ENCODE data around the gene CSHL1.
"Not testable (repeated sequence)": the region's sequence is repeated elsewhere in the genome, so short reads cannot be mapped to it uniquely, and the experiment has no call there.

CSHL1 gene

GRCh38 chr17:63881935-63882601 lies 29.0 kb downstream of the CSHL1 start, which contains the start of gene GH2:
TSS of gene GH2 (minus strand) at chr17:63881944. CDS start at chr17:63881801, 143 bp downstream.
- peak; percentile 3 for DNase-seq

- DNase-seq: not testable (repeated sequence)
Observed at GRCh38 chr17:63881337-63881736, 29.7 kb downstream of the CSHL1 start.

GRCh38 chr17:63880706-63881105 lies 30.4 kb downstream of the CSHL1 start:
- DNase-seq: no peak

- not testable (repeated sequence) for DNase-seq
Observed at GRCh38 chr17:63878413-63878812, 32.6 kb downstream of the CSHL1 start.

GRCh38 chr17:63874693-63875092 lies 36.4 kb downstream of the CSHL1 start:
- DNase-seq: not testable (repeated sequence)

GRCh38 chr17:63874061-63874626 lies 36.9 kb downstream of the CSHL1 start:
- not testable (repeated sequence) for DNase-seq

GRCh38 chr17:63873577-63873976 lies 37.5 kb downstream of the CSHL1 start, which contains the start of gene CSH2:
TSS of gene CSH2 (minus strand) at chr17:63873677. CDS start at chr17:63873614, 63 bp downstream.
- not testable (repeated sequence) for DNase-seq

- not testable (repeated sequence) for DNase-seq
Observed at GRCh38 chr17:63871646-63872365, 39.3 kb downstream of the CSHL1 start.

GRCh38 chr17:63870292-63870665 lies 40.8 kb downstream of the CSHL1 start:
- DNase-seq: not testable (repeated sequence)

- DNase-seq: not testable (repeated sequence)
Observed at GRCh38 chr17:63869491-63870291, 41.4 kb downstream of the CSHL1 start.

- DNase-seq: not testable (repeated sequence)
Observed at GRCh38 chr17:63866625-63867024, 44.4 kb downstream of the CSHL1 start.
